Endothelial cell of umbilical vein (primary cell): Measurements from ENCODE around the gene WDR7.

Source experiments
- EZH2 ChIP-seq: IDR thresholded peaks from 2 replicates; pipeline ENCODE4 v1.6.1; 2012; ENCODE audit warnings: borderline replicate concordance, low read depth, mild to moderate bottlenecking, moderate library complexity, low read length, inconsistent platforms; ENCODE audit not compliant: severe bottlenecking
- GATA2 ChIP-seq: IDR thresholded peaks from 2 replicates; pipeline ENCODE4 v1.7.0; 2011; ENCODE audit warnings: low read depth, mild to moderate bottlenecking, moderate library complexity, mixed read lengths, low read length; ENCODE audit not compliant: insufficient read length, insufficient read depth
- POLR2A ChIP-seq: IDR thresholded peaks from 2 replicates; pipeline ENCODE4 v1.6.1; 2012; ENCODE audit warnings: low read depth, mild to moderate bottlenecking, control low read depth, low read length
- TF ChIP-seq, protein P1 (sequence below), 2 donors: IDR thresholded peaks; 1 replicate in 1 of 2; 2 replicates in 1 of 2; pipeline ENCODE4 v1.5.1; 2011; ENCODE audit warnings: low read length in 2 of 2, mild to moderate bottlenecking in 2 of 2, moderate library complexity in 2 of 2, control low read depth in 1 of 2, inconsistent platforms in 1 of 2, low read depth in 1 of 2; ENCODE audit not compliant: insufficient read depth in 1 of 2; ENCODE audit errors: extremely low read depth in 1 of 2

GRCh38 chr18:56740645-56741044 lies 89.5 kb downstream of the WDR7 start:
- TF ChIP-seq, protein P1, sequence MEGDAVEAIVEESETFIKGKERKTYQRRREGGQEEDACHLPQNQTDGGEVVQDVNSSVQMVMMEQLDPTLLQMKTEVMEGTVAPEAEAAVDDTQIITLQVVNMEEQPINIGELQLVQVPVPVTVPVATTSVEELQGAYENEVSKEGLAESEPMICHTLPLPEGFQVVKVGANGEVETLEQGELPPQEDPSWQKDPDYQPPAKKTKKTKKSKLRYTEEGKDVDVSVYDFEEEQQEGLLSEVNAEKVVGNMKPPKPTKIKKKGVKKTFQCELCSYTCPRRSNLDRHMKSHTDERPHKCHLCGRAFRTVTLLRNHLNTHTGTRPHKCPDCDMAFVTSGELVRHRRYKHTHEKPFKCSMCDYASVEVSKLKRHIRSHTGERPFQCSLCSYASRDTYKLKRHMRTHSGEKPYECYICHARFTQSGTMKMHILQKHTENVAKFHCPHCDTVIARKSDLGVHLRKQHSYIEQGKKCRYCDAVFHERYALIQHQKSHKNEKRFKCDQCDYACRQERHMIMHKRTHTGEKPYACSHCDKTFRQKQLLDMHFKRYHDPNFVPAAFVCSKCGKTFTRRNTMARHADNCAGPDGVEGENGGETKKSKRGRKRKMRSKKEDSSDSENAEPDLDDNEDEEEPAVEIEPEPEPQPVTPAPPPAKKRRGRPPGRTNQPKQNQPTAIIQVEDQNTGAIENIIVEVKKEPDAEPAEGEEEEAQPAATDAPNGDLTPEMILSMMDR (IDR thresholded peaks at IDR 0.05; ENCODE audit: extremely low read depth in 1 of 2, insufficient read depth in 1 of 2, low read depth in 1 of 2, low read length in 2 of 2), result no peak
- TF ChIP-seq EZH2 (no peak), POLR2A (no peak), GATA2 (no peak)
